Endothelial cell (in vitro differentiated cells): Measurements from ENCODE around the gene PRKCI. TPM values are rescaled to one million over a fixed set of nuclear protein-coding genes. Genes with fewer than 3 reads are reported as not detected.

Source experiments
- DNase-seq: peaks from one replicate; pipeline ENCODE4 v3.0.0; 2021; ENCODE audit warnings: low spot score
- H3K27ac Mint-ChIP-seq: one replicate; pipeline ENCODE4 v1.8.0; 2021; ENCODE audit warnings: mixed read lengths, inconsistent platforms; ENCODE audit not compliant: unreplicated experiment
- H3K27me3 Mint-ChIP-seq: one replicate; pipeline ENCODE4 v1.8.0; 2021; ENCODE audit warnings: mild to moderate bottlenecking, moderate library complexity, mixed read lengths, inconsistent platforms; ENCODE audit not compliant: unreplicated experiment
- H3K36me3 Mint-ChIP-seq: one replicate; pipeline ENCODE4 v1.8.0; 2021; ENCODE audit warnings: mild to moderate bottlenecking, low read depth, mixed read lengths, inconsistent platforms; ENCODE audit not compliant: unreplicated experiment
- H3K4me1 Mint-ChIP-seq: one replicate; pipeline ENCODE4 v1.8.0; 2021; ENCODE audit warnings: mild to moderate bottlenecking, mixed read lengths, inconsistent platforms; ENCODE audit not compliant: unreplicated experiment
- H3K4me3 Mint-ChIP-seq: one replicate; pipeline ENCODE4 v1.8.0; 2021; ENCODE audit warnings: mild to moderate bottlenecking, mixed read lengths, inconsistent platforms; ENCODE audit not compliant: unreplicated experiment
- H3K9me3 Mint-ChIP-seq: one replicate; pipeline ENCODE4 v1.8.0; 2021; ENCODE audit warnings: mixed read lengths, inconsistent platforms; ENCODE audit not compliant: unreplicated experiment
- total RNA-seq: library from RNA; stranded (reverse); fragmentation: NEBNext Ultra II Directional; extraction: Animal tissue kit (Norgen Biotek cat#: 25700); gene quantifications from one replicate; pipeline ENCODE4 v1.2.1, GENCODE V29; 2021; ENCODE audit not compliant: unreplicated experiment
- TF ChIP-seq, protein P1 (sequence below): fragments of 200-600 bp; sonication (generic); IDR thresholded peaks from one replicate; pipeline ENCODE4 v1.5.0; 2021; ENCODE audit warnings: antibody characterized with exemption; ENCODE audit not compliant: unreplicated experiment

The PRKCI gene
- total RNA-seq, 1 donor from 2014 or later = 39.7 TPM

DNA sequence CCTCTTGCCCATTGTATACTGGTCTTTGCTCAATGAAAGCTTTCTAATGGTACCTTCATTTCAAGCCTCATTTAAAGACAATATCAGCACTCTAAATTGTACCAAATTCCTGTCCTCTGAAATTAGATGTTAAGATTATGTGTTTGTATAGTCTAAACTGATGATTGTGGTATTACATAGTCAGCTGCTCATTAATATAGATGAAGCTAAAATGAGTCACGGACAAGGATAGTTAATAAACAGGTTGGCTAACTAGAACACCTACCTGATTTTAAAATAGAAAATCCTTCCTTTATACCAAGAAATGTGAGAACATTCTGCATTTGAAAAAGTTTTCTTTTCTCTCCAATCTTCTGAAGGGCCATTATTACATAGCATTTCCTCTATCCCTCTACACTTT is 2.9 kb downstream of the PRKCI start:
- TF ChIP-seq, protein P1, sequence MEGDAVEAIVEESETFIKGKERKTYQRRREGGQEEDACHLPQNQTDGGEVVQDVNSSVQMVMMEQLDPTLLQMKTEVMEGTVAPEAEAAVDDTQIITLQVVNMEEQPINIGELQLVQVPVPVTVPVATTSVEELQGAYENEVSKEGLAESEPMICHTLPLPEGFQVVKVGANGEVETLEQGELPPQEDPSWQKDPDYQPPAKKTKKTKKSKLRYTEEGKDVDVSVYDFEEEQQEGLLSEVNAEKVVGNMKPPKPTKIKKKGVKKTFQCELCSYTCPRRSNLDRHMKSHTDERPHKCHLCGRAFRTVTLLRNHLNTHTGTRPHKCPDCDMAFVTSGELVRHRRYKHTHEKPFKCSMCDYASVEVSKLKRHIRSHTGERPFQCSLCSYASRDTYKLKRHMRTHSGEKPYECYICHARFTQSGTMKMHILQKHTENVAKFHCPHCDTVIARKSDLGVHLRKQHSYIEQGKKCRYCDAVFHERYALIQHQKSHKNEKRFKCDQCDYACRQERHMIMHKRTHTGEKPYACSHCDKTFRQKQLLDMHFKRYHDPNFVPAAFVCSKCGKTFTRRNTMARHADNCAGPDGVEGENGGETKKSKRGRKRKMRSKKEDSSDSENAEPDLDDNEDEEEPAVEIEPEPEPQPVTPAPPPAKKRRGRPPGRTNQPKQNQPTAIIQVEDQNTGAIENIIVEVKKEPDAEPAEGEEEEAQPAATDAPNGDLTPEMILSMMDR = no peak
- peaks cover 4% of the 10 kb centered on the region for H3K36me3 Mint-ChIP-seq
- no peaks in the 10 kb centered on the region for H3K9me3 Mint-ChIP-seq
- H3K27ac Mint-ChIP-seq = no peak overlapping the region
- peaks cover 27% of the 10 kb centered on the region for H3K4me1 Mint-ChIP-seq
- H3K4me3 Mint-ChIP-seq = no peak overlapping the region
- no peak for DNase-seq
- peaks cover 2% of the 10 kb centered on the region for H3K27me3 Mint-ChIP-seq

DNA sequence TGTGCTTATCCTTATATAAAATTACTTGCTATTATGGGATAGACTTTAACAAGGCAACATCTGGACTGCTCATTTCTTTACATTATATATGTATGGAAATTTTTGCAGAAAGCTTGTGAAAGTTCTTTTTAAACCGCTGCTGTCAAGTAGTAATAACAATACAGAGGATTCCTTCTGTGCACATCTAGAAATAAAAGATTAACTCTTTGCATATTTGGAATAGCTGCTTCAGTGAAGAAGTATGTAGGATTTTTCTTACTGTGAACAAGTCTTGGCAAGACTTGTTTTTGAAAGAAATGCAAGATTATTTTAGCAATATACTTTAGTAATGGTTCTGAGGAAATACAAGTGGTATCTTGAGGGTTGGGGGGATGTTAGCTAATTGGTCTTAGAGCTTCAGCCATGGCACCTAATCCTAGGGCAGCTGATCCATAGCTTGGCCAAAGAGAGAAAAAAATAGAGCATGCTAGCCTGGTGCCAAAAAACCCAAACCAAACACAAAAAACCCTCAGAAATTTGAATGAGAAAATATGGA is 4.3 kb downstream of the PRKCI start:
- DNase-seq = no peak
- Mint-ChIP-seq H3K4me3 (no peak overlapping the region), H3K4me1 (peaks cover 27% of the 10 kb centered on the region), H3K27me3 (peaks cover 2% of the 10 kb centered on the region), H3K9me3 (no peaks in the 10 kb centered on the region), H3K27ac (no peak overlapping the region), H3K36me3 (peaks cover 4% of the 10 kb centered on the region)
- TF ChIP-seq, protein P1 = no peak

DNA sequence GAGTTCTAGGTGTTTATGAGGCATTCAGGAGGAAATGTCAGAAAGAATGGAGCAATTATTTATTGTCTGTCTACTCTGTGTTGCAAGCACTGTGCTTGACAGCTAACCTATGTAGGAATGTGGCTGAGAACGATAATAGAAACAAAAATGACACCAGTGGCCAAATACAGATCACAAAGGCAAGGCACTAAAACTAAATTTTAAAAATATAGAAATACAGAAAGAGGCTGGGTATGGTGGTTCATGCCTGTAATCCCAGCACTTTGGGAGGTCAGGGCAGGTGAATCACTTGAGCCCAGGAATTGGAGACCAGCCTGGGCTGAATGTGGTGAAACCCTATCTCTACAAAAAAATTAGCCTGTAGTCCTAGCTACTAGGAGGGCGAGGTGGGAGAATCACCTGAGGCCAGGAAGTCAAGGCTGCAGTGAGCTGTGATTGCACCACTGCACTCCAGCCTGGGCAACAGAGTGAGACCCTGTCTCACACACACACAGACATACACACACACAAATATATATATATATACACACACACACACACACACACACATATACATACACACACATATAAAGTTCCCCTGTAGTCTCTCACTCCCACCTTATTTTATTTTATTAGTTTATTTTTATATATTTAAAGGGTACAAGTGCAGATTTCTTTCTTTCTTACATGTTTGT is 6.0 kb downstream of the PRKCI start:
- no peak overlapping the region for H3K27ac Mint-ChIP-seq
- H3K27me3 Mint-ChIP-seq = no peaks in the 10 kb centered on the region
- H3K36me3 Mint-ChIP-seq = peaks cover under 1% of the 10 kb centered on the region
- H3K4me3 Mint-ChIP-seq = no peak overlapping the region
- peaks cover 23% of the 10 kb centered on the region for H3K4me1 Mint-ChIP-seq
- no peaks in the 10 kb centered on the region for H3K9me3 Mint-ChIP-seq
- TF ChIP-seq, protein P1 = no peak
- no peak for DNase-seq

DNA sequence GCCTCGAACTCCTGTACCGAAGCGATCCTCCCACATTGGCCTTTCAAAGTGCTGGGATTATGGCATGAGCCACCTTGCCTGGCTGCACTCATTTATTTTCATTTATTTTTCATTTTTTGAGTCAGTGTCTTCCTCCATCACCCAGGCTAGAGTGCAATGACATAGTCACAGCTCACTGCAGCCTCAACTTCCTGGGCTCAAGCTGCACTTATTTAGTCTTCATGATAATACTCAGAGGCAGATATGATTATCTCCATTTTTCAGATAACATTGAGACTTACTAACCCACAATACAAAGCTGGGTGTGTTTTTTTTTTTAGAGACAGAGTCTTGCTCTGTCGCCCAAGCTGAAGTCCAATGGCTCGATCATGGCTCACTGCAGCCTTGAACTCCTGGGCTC is 10.0 kb downstream of the PRKCI start:
- Mint-ChIP-seq H3K9me3 (no peaks in the 10 kb centered on the region), H3K27ac (no peak overlapping the region), H3K36me3 (peaks cover 5% of the 10 kb centered on the region), H3K4me1 (peaks cover 5% of the 10 kb centered on the region), H3K27me3 (no peaks in the 10 kb centered on the region), H3K4me3 (no peak overlapping the region)
- no peak for DNase-seq
- TF ChIP-seq, protein P1 = no peak

DNA sequence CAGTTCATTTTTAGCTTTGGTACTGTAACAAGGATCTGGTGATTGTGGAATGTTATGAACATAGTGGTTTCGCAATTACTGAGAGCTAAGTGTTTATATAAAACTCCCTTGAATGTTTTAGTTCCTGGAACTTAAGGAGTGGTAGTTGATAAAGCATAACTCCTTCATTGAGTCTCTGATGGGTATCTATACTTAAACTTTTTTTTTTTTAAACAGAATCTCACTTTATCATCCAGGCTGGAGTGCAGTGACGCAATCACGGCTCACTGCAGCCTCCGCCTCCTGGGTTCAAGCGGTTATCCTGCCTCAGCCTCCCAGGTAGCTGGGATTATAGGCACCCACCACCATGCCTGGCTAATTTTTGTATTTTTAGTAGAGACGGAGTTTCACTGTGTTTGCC is 11.3 kb downstream of the PRKCI start:
- H3K4me1 Mint-ChIP-seq = no peaks in the 10 kb centered on the region
- no peaks in the 10 kb centered on the region for H3K9me3 Mint-ChIP-seq
- TF ChIP-seq, protein P1 = no peak
- H3K4me3 Mint-ChIP-seq = no peak overlapping the region
- H3K36me3 Mint-ChIP-seq = peaks cover 5% of the 10 kb centered on the region
- H3K27ac Mint-ChIP-seq = no peak overlapping the region
- no peak for DNase-seq
- no peaks in the 10 kb centered on the region for H3K27me3 Mint-ChIP-seq
